Kasumi-1 (cell line): Measurements from ENCODE around the gene CMC1.
A peak's percentile ranks its signal among the peaks of the same experiment; 100 is the strongest.
"Not testable (repeated sequence)": the region's sequence is repeated elsewhere in the genome, so short reads cannot be mapped to it uniquely, and the experiment has no call there.

Experiments used
- DNase-seq, 2 experiments: peaks; one replicate each; lab custom pipeline; 2025; lab: John Stamatoyannopoulos, UW

The CMC1 gene

DNA sequence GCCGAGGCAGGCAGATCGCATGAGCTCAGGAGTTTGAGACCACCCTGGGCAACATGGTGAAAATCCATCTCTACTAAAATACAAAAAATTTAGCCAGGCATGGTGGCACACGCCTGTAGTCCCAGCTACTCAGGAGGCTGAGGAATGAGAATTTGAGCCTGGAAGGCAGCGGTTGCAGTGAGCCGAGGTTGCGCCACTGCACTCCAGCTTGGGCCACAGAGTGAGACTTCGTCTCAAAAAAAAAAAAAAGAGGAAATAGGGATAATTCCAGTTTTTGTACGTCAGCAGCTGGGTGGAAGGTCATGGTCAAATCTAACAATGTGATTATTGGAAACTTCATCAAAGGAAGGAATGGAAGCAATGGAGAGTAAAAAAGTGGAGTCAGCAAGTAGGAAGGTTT is 3.1 kb downstream of the CMC1 start:
- DNase-seq: no peak

DNA sequence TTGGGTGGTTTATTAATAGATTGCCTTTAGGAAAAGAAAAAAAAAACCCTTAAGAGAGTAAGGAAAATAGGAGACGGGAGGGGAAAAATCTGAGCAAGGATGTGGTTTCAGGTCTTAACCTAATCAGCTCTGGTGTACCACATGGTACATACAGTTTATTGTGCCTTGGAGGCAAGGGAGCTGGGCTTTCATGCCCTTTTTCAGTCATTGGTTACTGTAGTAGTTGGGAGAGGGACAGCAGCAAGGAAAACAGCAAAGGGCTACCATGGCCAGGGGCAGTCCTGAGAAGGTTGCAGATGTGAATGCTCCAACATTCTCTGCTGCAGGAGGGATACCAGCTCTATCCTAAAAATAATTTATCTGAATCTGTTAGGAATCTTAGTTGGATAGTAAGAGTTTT is 5.9 kb downstream of the CMC1 start:
- no peak for DNase-seq

DNA sequence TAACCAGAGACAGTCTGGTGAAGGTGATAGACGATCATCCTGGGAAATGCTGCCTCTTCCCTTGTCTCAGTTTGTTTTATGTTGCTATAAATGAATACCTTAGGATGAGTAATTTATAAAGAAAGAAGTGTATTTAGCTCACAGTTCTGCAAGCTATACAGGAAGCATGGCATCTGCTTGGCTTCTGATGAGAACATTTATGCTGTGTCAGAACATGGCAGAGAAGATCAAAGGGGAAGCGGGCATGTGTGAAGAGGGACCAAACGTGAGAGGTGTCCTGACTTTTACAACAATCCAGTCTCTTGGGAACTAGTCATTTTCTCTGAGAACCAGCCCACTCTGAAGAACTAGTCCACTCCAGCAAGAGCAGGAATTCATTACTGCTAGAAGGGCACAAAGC is 9.6 kb downstream of the CMC1 start:
- DNase-seq: no peak

DNA sequence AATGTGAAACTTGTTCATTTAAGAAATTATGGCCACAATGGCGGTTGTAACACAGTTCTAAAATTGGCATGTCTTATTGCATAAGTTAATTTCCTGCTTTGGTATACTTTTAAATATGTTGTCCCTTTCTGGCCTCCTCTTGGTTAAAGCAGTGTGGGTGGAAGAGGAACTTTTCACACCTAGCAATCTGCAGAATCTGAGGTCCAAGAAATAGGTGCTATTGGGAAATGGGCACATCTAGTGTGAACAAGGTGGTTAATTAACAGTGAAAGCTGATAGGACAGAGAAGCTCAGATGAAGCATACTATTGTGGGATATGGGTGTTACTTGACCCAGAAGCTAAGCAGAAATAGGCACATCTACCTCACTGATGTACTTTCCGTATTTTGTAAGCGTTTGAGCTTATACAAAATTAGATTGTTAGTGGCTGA is 10.6 kb downstream of the CMC1 start:
- peak; percentile 23 to 26 for DNase-seq

DNA sequence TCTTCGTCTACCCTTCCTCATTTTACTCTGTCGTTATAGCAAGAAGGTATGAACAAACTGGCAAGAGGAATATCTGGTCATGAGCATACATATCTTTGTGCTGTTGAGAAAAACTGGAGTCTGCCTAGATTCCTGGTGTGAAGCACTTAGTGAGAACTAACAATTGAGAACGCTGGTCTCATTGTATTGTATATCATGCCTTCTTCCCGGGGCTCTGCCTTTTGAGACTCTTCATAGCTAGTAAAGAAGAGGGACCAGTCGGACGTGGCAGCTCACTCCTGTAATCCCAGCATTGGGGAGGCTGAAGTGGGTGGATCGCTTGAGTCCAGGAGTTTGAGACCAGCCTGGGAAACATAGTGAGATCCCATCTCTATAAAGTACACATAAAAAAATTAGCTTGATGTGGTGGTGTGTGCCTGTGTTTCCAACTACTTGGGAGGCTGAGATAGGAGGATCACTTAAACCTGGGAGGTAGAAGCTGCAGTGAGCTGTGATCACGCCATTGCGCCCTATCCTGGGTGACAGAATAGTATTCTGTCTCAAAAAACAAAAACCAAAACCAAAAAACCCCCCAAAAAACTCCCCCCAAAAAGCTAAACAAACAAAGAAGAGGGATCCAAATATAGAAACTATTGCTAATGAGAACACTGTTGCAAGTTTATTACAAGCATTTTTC is 11.8 kb downstream of the CMC1 start:
- DNase-seq: no peak

DNA sequence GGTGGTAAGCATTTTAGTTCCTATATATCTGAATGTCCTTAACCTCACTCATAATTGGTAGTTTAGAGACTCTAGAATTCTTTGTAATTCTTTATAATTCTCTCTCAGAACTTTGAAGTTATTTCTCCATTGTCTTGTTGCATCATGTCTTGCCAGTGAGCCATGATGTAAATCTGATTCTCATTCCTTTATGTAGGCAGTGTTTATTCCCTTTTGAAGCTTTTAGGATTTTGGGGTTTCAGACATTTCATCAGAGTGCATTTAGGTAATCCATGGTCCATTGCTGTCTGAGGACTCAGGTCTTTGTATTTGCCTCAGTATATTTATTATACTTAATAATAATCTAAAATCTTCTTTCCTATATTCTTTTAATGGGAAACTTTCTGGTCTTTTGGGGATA is 20.6 kb downstream of the CMC1 start:
- no peak for DNase-seq

DNA sequence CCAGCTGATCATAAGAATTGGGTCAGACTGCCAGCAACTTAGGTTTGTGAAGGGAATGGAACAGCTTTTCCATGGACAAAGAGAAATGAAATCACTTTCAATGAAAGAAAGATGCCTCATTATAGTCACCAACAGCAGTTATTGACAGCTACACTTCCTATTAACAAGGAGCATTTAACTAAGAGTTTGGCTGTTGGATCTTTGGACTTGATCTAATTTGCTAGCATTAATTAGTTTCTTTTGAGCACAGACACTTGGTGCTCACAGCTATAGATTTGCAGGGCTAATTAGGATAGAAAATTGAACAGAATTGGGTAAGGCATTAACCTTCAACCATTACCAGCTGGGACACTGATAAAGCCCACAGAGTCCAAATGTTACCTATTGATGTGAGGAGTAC is 24.2 kb downstream of the CMC1 start:
- no peak for DNase-seq

DNA sequence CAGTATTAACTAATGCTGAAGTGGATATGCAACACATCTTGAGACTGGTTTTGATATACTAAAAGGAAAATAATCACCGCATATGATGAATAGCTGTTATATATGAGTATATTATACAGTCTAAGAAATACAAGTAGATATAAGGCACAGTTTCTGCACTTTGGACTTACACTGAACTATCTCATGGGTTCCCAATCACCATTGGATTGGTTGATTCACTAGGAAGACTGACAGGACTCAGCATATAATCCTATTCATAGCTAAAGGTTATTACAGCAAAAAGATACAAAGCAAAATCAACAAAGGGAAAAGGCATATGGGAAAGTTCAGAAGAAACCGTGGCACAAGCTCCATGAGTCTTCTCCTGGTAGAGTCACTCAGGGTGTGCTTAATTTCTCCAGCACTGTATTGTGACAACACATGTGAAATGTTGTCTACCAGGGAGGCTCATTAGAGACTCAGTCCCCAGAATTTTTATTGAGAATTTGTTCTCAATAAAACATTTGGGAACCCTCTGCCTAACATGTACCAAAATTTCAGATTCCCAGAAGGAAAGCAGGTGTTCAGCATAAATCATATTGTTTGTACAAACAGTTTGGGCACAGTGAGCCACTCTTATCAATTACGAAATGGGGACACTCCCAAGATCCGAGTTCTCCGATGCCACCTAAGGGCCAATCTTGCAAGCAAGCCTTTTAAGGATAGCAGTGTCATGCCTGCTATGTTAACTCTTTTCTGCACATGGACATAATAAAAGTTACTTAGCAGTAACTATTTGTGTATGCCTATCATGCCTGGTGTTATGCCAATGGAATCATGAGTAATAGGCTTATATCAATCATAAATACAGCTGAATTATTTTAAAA is 26.8 kb downstream of the CMC1 start:
- no peak for DNase-seq

DNA sequence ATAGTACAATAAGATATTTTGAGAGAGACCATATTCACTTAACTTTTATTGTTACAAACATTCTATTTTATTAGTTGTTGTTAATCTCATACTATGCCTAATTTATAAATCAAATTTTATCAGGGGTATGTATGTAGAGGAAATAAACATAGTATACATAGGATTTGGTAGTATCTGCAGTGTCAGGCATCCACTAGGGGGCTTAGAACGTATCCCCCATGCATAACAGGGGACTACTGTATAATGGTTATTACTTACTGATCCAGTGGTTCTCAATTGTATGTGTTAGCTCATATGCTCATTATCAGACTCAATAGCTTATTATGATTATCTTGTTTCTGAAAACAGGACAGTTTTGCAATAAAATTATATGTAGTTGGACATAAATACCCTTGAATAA is 27.6 kb downstream of the CMC1 start:
- DNase-seq: peak; percentile 11 to 33

DNA sequence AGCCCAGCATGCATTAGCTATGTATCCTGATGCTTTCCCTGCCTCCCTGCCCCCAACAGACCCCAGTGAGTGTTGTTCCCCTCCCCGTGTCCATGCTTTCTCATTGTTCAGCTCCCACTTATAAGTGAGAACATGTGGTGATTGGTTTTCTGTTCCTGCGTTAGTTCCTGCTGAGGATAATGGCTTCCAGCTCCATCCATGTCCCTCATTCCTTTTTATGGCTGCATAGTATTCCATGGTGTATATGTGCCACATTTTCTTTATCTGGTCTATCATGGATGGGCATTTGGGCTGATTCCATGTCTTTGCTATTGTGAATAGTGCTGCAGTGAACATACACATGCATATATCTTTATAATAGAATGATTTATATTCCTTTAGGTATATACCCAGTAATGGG is 28.5 kb downstream of the CMC1 start:
- DNase-seq: not testable (repeated sequence)

DNA sequence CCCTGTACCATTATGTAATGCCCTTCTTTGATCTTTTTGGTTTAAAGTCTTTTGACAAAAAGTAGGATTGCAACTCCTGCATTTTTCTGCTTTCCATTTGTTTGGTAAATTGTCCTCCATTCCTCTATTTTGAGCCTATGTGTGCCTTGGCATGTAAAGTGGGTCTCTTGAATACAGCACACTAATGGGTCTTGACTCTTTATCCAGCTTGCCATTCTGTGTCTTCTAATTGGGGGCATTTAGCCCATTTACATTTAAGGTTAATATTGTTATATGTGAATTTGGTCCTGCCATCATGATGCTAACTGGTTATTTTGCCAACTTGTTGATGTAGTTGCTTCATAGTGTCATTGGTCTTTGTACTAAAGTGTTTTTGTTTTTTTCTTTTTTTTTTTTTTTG is 32.4 kb downstream of the CMC1 start:
- DNase-seq: no peak

DNA sequence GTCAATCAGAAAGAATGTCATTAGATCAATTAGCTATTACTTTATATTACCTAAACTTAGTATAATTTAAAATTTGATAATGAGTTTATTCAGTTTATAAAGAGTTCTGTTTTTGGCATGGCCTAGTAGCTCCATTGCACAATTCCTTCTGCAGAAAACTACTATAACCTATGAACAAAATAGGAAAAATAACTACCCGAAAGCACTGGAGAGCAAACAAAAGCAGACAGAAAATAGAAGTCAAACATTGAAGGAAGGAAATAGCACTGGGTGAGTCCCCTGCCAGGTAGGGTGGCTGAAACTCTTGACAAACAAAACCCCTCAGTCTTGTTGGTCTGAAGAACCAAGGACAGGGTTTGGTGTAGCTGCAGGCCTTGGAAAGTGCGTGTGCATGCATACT is 37.5 kb downstream of the CMC1 start:
- no peak for DNase-seq

DNA sequence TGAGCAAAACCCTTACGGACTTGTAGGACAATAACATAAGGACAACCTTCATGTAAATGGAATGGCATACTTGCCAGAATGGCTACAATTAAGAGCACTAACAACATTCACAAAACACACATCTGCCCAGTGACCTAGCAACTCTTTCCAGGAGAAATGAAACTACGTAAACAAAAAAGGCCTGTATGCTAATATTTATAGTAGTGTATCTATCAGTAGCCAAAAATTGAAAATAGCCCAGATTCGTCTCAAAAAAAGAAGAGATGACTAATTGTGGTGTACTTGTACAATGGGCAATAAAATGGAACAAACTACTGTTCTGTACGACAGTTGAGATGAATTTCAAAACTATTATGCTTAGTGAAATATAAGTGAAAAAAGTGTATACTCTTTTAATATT is 38.4 kb downstream of the CMC1 start:
- no peak for DNase-seq

DNA sequence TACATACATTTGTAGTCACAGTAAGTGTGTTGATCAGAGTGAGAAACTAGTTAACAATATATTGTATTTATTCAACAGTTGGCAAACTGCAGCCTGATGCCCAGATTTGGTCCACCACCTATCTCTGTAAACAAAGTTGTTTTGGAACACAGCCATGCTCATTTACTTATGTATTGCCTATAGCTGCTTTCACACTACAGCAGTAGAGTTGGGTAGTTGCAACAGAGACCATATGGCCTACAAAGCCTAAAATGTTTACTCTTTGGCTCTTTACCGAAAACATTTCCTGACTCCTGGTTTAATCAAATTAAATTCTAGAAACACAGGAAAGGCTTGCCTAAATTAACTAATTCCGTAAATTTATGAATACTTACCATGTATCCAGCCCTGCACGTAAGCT is 39.4 kb downstream of the CMC1 start:
- no peak for DNase-seq

DNA sequence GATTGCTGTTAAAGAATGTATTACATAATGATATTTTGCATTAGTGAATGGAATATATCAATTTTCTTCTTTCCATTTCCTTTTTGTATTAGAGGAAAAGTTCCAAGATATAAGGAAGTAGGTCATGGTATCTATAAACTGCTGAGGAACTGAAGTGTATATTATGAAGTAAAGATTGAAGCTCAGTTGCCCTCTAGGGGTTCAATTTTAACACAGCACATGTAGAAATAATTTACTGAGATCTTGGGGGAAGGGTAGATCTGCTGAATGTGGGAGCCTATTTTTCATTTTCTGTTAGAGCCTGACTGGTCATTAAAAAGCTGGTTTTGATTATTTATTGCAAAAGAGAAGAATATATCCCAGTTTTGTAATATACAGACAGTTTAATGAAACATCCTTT is 45.2 kb downstream of the CMC1 start:
- peak; percentile 84 to 93 for DNase-seq

DNA sequence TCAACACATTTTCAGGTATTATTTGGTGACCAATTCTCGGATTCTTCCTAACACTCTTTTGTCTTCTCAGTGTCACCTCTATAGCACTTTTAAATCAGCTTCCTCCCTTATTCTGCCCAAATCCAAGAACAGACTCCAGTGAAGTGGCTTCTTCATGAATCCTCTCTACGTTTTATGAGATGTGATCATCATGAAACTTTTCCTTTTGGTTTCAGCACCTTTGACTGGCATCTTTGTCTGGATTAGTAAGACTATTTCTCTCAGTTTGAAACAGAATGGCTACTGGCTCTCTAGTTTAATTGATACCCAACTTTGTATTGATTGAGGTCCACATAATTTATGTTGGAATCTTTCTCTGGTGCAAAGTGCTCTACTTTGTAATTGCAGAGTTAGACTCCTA is 45.6 kb downstream of the CMC1 start:
- DNase-seq: no peak

DNA sequence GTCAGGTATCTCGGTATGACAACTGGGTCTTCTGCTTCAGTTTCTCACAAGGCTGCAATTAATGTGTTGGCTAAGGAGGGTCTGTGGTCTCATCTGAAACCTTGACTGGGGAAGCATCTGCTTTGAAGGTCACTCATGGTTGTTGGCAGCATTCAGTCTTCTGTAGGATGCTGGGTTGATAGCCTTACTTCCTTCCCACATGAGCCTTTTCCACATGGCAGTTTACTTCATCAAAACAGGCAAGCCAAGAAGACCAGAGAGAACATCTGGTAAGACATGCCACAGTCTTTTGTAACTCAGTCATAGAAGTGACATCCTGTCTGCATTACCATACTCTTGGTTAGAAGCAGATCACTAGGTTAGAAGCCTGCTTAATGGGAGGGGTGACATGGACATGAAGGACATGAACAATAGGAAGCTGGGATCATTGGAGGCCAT is 49.5 kb downstream of the CMC1 start:
- DNase-seq: no peak

DNA sequence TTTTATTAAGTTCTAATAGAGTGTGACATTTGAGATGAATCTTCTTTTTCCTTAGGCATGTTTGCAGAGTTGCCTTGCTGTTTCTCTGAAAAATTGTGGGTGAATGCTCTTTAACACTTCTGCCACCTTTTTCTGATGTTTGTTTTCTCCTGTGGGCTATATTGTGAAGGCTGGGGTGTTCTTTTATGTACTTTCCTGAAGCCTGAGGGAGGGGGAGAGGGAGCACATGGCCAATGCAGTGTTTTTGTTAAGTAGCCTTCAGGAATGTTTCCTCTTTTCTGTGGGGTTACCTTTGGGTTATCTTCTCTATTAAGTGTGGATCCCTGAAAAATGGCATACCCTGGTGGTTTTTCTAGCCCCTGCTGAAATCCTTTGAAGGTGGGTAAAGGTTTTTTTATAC is 50.2 kb downstream of the CMC1 start:
- DNase-seq: no peak

DNA sequence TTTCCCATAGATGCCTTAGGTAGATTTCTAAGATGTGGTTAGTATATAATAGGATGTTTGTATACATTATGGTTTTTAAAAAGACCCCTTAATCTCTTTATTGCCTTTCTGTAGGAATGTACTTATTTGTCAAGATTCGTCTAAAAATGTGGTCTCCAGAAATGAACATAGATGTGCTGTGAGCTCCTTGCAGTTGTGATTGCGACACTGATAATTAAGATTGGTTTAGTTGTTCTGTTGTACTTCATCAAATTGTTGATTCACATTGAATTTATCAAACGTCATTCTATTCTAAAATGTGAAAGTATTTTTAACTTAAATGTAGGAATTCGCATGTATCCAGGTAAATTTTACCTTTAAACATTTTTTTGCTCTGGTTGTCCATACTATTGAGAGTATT is 51.2 kb downstream of the CMC1 start:
- no peak for DNase-seq

DNA sequence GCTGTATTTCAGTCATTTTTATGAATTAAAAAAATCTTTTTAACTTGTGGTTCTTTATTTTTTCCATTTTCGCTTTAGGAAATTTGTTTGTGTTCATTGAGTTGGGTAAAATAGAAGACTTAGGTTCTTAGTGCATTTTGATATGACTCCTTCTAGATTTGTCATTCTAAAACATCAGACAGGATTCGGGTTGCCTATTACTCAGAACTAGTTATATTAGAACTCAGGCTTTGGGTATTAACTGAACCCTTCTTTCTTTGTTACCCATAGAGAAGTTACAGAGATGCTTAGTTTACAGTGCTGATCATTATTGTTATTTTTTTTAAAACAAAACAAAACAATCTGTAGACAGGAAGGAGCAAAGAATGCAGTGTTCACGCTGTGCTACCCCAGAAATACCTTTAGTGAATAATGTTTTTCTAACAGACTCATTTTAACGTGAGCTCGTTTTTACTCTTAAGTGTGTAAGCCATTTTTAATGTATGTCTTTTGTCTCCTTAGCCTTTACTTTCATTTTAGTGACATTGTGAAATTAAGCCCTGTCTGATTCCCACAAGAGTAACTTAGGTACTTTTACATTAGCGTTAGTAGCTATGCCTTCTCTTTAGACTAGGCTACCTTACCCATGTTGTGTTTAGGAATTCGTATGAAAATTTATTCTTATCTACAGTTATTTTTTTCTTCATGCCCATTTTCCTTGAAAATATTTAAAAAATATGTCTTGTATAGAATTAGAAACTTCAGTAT is 53.4 kb downstream of the CMC1 start:
- DNase-seq: no peak

DNA sequence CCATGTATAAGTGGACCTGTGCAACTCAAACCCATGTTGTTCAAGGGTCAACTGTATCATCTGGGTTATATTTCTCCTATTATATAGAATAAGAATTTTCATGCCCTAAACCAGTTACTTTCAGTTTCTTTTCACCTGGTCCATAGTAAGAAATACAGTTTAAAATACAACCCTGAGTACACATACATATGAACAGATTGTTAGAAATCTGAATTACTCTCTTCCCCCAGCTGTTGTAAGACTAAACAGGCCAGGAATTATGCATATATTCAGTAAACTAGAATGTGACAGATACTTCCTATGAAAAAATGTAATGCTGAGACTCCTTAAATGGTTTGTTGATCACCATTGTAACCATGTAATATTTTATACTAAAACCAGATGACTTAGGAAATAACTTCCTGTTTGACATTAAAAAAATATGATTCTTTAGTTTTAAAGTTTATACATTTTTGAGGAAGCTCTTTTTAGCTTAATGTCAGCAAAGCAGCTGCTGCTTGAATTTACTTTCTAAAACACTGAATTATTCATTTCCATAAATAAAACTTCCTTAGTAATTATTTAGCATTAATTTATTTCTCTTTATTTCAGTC is 54.6 kb downstream of the CMC1 start:
- DNase-seq: no peak

DNA sequence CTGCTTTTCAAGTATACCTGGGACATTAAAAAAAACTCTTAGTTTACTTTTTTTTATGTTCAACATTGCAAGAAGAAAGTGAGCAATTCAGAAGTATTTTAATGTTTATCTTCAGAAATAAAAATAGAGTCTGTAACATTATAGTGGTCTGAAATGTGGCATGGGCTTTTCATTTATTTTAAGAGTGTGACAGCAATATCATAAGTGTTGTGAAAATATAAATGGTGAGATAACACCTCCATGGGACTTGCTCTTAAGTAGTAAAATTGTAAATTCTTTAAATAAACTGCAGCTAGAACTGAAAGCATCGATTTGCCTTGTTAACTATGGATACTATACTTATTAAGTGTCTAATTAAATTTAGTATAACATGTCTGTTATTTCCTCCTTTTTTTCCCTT is 58.3 kb downstream of the CMC1 start:
- no peak for DNase-seq
